Vagina (tissue), 2 donors: ENCODE data around the gene ZNF407.

Experiments
- POLR2AphosphoS5 ChIP-seq, 2 donors: sonication (generic); formaldehyde crosslinking; IDR thresholded peaks; one replicate each; pipeline ENCODE4 v1.9.0; 2017; ENCODE audit warnings: antibody characterized with exemption in 2 of 2, mild to moderate bottlenecking in 2 of 2, low read depth in 1 of 2; ENCODE audit not compliant: insufficient read depth in 1 of 2
- TF ChIP-seq, protein P1 (sequence below), 3 experiments: fragments of 450-650 bp in 2 of 3; fragments of 200-600 bp in 1 of 3; sonication (generic) in 1 of 3; IDR thresholded peaks; one replicate each; pipeline ENCODE4 v1.5.1; 2017 to 2019; ENCODE audit warnings: antibody characterized with exemption in 3 of 3, mild to moderate bottlenecking in 2 of 3, moderate library complexity in 2 of 3

DNA sequence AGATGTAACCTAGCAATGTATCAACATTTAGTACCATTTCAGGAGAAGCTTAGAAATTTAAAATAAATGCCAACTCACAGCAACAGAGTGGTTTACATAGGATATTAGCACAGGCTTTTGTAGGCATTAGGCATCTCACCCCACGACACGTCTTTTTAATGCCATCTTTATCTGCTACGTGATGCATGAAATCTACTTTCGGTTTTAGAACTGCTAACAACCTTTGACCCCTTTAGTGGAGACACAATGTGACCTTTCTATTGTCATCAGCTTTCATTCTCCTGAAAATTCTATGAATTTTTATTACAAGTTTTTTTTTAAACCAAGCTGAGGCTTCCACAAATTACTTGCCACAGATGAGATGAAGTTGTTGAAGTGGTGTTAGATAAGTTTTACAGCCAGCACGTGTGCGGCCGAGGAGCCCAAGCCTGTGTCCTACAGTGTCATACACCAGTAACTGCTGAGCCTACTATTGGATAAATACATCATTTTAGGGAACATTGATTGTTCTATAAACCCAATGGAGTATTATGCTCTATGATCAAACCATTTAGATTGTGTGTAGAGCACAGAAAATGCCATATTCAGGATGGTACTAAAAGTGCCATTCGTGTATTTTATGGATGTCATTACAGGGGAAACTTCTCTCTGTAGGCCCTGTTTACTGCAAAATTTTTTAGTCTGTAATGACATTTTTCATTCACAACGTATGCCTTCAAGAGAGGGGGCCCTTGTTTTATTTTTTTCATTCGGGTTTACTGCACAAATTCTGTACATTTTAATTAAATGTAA lies 459.7 kb downstream of the ZNF407 start:
- TF ChIP-seq, protein P1, sequence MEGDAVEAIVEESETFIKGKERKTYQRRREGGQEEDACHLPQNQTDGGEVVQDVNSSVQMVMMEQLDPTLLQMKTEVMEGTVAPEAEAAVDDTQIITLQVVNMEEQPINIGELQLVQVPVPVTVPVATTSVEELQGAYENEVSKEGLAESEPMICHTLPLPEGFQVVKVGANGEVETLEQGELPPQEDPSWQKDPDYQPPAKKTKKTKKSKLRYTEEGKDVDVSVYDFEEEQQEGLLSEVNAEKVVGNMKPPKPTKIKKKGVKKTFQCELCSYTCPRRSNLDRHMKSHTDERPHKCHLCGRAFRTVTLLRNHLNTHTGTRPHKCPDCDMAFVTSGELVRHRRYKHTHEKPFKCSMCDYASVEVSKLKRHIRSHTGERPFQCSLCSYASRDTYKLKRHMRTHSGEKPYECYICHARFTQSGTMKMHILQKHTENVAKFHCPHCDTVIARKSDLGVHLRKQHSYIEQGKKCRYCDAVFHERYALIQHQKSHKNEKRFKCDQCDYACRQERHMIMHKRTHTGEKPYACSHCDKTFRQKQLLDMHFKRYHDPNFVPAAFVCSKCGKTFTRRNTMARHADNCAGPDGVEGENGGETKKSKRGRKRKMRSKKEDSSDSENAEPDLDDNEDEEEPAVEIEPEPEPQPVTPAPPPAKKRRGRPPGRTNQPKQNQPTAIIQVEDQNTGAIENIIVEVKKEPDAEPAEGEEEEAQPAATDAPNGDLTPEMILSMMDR (IDR thresholded peaks at IDR 0.05) = no peak
- no peak for TF ChIP-seq POLR2AphosphoS5 (IDR thresholded peaks at IDR 0.05; ENCODE audit: insufficient read depth in 1 of 2, low read depth in 1 of 2)
